GM12892 (cell line): ENCODE results near the gene NCOA5.

Source experiments
- POLR2A ChIP-seq: IDR thresholded peaks from 2 replicates; pipeline ENCODE4 v1.6.1; 2011; ENCODE audit warnings: low read depth, low read length, control low read depth
- TAF1 ChIP-seq: IDR thresholded peaks from 2 replicates; pipeline ENCODE4 v1.6.1; 2011; ENCODE audit warnings: low read depth, mild to moderate bottlenecking, control low read depth, low read length, borderline replicate concordance

DNA sequence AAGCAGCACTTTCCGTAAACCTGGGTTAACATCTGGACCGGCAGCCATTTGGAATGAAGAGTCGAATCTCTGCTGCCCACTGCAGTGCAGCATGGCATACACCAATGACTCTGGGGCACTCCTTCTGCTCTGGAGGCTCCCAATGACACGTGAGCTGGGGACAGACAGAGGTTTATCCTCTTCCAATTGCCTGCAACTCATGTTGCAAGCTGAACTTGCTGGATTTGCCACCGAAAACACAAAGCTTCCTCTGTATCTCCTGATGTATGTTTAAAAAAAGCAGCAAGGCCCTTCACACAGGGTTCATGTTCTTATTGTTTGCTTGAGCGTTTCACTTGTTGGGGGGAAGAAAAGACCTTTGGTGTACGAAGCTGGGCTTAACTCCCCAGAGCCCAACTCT is 10.8 kb downstream of the NCOA5 start:
- TF ChIP-seq POLR2A: no peak
- TF ChIP-seq TAF1: no peak
